OCI-LY3 (cell line): Measurements from ENCODE around the gene MREG.

Source experiments
- H2AFZ ChIP-seq: fragments of 200-600, 300-600 bp; shearing (Covaris generic); 2 replicates; pipeline ENCODE4 v1.6.0; 2014; ENCODE audit warnings: antibody characterized with exemption, low read depth, low read length
- H3K27ac ChIP-seq: fragments of 200-600, 300-600 bp; sonication (generic); 2 replicates; pipeline ENCODE4 v1.5.1; 2014; ENCODE audit warnings: mild to moderate bottlenecking, low read length, moderate library complexity, mixed read lengths
- H3K27me3 ChIP-seq: fragments of 200-600, 300-600 bp; sonication (generic); 2 replicates; pipeline ENCODE4 v1.6.1; 2014; ENCODE audit warnings: low read depth, low read length, mixed read lengths
- H3K36me3 ChIP-seq: fragments of 200-600, 300-600 bp; sonication (generic); replicated peaks from 2 replicates; pipeline ENCODE3; 2014; ENCODE audit warnings: low read depth, low read length, mixed read lengths
- H3K4me1 ChIP-seq: fragments of 300-600, 200-600 bp; sonication (generic); 2 replicates; pipeline ENCODE4 v1.6.1; 2014; ENCODE audit warnings: low read length, mixed read lengths
- H3K4me2 ChIP-seq: fragments of 200-600, 300-600 bp; sonication (generic); 2 replicates; pipeline ENCODE4 v1.6.1; 2014; ENCODE audit warnings: low read length, mixed read lengths
- H3K4me3 ChIP-seq: fragments of 300-600, 200-600 bp; sonication (generic); 2 replicates; pipeline ENCODE4 v1.5.1; 2014; ENCODE audit warnings: antibody characterized with exemption, mild to moderate bottlenecking, low read length, moderate library complexity
- H3K79me2 ChIP-seq: fragments of 300-600, 200-600 bp; shearing (Covaris generic); 2 replicates; pipeline ENCODE4 v1.6.1; 2014; ENCODE audit warnings: mild to moderate bottlenecking, low read length, mixed read lengths
- H3K9ac ChIP-seq: fragments of 300-600, 200-600 bp; shearing (Covaris generic); 2 replicates; pipeline ENCODE4 v1.6.0; 2014; ENCODE audit warnings: mild to moderate bottlenecking, low read length, moderate library complexity
- H3K9me3 ChIP-seq: fragments of 200-600, 300-600 bp; shearing (Covaris generic); 2 replicates; pipeline ENCODE4 v1.6.1; 2014; ENCODE audit warnings: low read length, mixed read lengths; ENCODE audit not compliant: insufficient read depth
- H4K20me1 ChIP-seq: fragments of 200-600, 300-600 bp; sonication (generic); 2 replicates; pipeline ENCODE4 v1.6.1; 2016; ENCODE audit warnings: low read length, mixed read lengths; ENCODE audit not compliant: insufficient read depth
- CTCF ChIP-seq: fragments of 200-600, 300-600 bp; sonication (generic); IDR thresholded peaks from 2 replicates; pipeline ENCODE4 v1.5.1; 2014; ENCODE audit warnings: antibody characterized with exemption, low read length, low read depth
- EZH2phosphoT487 ChIP-seq: fragments of 200-600 bp; shearing (Covaris generic); IDR thresholded peaks from 2 replicates; pipeline ENCODE4 v1.6.1; 2018; ENCODE audit warnings: antibody characterized with exemption, mixed run types, low read depth

MREG gene

DNA sequence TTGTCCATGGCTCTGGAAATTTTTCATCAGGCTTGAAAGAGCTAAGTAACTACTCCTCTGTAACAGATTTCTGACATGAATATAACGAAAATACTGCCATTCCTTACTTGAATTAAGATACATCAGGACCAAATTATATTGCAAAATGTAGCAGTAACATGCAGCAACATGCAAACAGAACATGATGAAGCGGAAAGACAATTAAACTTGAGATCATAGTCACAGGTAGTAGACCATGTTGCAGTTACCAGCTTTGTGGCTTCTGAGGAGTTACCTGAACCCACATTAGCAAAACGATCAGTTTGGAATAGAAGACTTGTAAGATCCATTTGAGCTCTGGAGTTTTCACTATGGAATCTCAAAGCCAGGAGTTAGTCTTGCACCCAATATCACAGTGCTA lies 76.2 kb downstream of the MREG start:
- H3K4me1 ChIP-seq, result no peaks in the 10 kb centered on the region
- H3K9me3 ChIP-seq, result no peaks in the 10 kb centered on the region
- H3K4me2 ChIP-seq, result no peak overlapping the region
- no peaks in the 10 kb centered on the region for H4K20me1 ChIP-seq
- H3K27me3 ChIP-seq, result no peaks in the 10 kb centered on the region
- peaks cover 24% of the 10 kb centered on the region for H3K36me3 ChIP-seq
- TF ChIP-seq EZH2phosphoT487 (no peak), CTCF (no peak)
- H3K4me3 ChIP-seq, result no peak overlapping the region
- H3K27ac ChIP-seq, result no peak overlapping the region
- no peaks in the 10 kb centered on the region for H3K79me2 ChIP-seq
- H3K9ac ChIP-seq, result no peak overlapping the region
- no peak overlapping the region for H2AFZ ChIP-seq

GRCh38 chr2:215933151-215933550 lies 80.2 kb downstream of the MREG start:
- TF ChIP-seq EZH2phosphoT487, result no peak
- no peak for TF ChIP-seq CTCF
- H3K36me3 ChIP-seq, result no peaks in the 10 kb centered on the region
- no peak overlapping the region for H2AFZ ChIP-seq
- H3K79me2 ChIP-seq, result no peaks in the 10 kb centered on the region
- H3K27ac ChIP-seq, result no peak overlapping the region
- H3K9ac ChIP-seq, result no peak overlapping the region
- no peaks in the 10 kb centered on the region for H3K9me3 ChIP-seq
- no peaks in the 10 kb centered on the region for H3K27me3 ChIP-seq
- H3K4me1 ChIP-seq, result peaks cover 5% of the 10 kb centered on the region
- no peak overlapping the region for H3K4me2 ChIP-seq
- no peak overlapping the region for H3K4me3 ChIP-seq
- H4K20me1 ChIP-seq, result no peaks in the 10 kb centered on the region

DNA sequence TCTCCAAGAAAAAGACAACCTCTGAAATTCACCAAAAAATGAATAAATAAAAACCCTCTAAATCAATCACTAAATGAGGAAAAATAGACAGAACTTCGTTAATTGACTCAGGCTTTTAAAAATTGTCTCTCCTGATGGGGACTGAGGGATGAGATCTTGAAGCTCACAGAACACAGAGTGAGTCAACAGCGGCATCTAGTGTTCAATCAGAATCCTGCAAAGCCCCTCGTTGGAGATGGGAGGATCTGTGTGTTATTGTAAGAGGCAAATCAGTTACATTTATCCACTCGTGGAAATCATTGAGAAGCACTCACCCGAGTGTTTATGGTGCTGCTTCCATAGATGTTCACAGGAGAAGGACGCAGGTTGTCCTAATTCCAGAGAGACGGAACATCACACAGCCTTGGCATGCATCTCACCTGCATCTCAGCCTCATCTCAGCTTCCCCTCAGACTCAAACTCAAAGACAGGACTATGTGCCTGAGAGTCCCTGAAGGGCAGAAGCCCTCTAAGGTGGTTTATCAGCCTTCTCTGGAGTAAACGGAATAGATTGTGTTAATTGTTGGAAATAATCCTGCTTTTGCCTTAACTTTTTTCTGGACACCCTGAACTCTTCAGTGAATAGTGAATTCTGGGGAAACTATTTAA lies 82.0 kb downstream of the MREG start:
- H3K27ac ChIP-seq, result no peak overlapping the region
- no peaks in the 10 kb centered on the region for H3K36me3 ChIP-seq
- H2AFZ ChIP-seq, result no peak overlapping the region
- TF ChIP-seq CTCF (peak; percentile 75), EZH2phosphoT487 (no peak)
- no peak overlapping the region for H3K4me2 ChIP-seq
- no peaks in the 10 kb centered on the region for H4K20me1 ChIP-seq
- no peak overlapping the region for H3K9ac ChIP-seq
- H3K9me3 ChIP-seq, result no peaks in the 10 kb centered on the region
- no peaks in the 10 kb centered on the region for H3K79me2 ChIP-seq
- peaks cover 5% of the 10 kb centered on the region for H3K4me1 ChIP-seq
- H3K27me3 ChIP-seq, result no peaks in the 10 kb centered on the region
- no peak overlapping the region for H3K4me3 ChIP-seq

DNA sequence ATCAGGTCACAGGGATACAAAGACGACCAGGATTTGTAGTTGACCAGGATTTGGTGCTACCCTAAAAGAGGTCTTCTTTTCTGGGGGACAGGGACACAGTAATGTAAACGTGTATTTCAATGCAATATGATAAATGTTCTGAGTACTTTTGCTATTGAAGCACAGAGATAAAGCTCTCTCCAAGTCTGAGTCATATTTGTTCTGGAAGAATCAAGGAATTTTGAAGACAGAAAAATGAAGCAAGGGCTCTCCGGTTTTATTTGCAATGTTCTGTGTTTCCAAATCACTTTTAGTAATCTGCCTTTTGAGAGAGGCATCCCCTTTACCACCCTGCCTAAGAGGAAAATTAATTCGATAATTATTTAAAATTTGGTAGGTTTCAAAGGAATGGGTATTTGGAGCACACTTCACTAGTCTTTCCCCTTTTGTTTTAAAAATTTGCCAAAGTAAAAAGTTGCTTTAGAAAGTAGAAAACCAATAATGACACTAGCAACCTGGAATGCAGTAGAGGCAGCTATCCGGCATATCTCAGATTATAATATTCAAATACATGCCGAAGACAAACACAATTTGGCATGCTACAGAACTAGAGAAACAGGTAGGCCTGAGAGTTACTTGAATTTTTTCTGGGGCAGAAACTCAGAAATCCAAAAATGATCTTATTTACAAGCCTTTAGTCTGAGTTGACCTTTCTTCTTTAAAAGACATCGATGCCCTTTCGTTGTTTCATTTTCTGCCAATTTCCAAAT lies 82.7 kb downstream of the MREG start:
- H3K27ac ChIP-seq, result no peak overlapping the region
- H3K4me2 ChIP-seq, result no peak overlapping the region
- peaks cover 5% of the 10 kb centered on the region for H3K4me1 ChIP-seq
- H3K9ac ChIP-seq, result no peak overlapping the region
- no peak overlapping the region for H2AFZ ChIP-seq
- no peaks in the 10 kb centered on the region for H4K20me1 ChIP-seq
- no peaks in the 10 kb centered on the region for H3K79me2 ChIP-seq
- no peak for TF ChIP-seq CTCF
- no peak for TF ChIP-seq EZH2phosphoT487
- no peaks in the 10 kb centered on the region for H3K36me3 ChIP-seq
- no peaks in the 10 kb centered on the region for H3K9me3 ChIP-seq
- H3K27me3 ChIP-seq, result no peaks in the 10 kb centered on the region
- H3K4me3 ChIP-seq, result no peak overlapping the region
